Body of pancreas (tissue), 4 donors: ENCODE data around the gene CFAP210. TPM values are rescaled to one million over a fixed set of nuclear protein-coding genes. Genes with fewer than 3 reads are reported as not detected.

Experiments
- ATAC-seq: fragments of 150-250 bp; one replicate; pipeline ENCODE4 v1.9.1; 2016
- DNase-seq, 4 donors: peaks; one replicate each; pipeline ENCODE4 v3.0.0-alpha.2; 2019
- H3K27ac ChIP-seq, 4 donors: fragments of 200-600 bp; sonication (generic); 1 replicate in 3 of 4; 2 replicates in 1 of 4; pipeline versions ENCODE4 v1.5.1 to v1.6.1; 2016 to 2019; ENCODE audit warnings: mild to moderate bottlenecking in 1 of 4, mixed read lengths in 1 of 4, moderate library complexity in 1 of 4
- H3K27me3 ChIP-seq, 2 donors: fragments of 200-600 bp; sonication (generic); one replicate each; pipeline ENCODE4 v1.6.0; 2016; ENCODE audit warnings: mild to moderate bottlenecking in 1 of 2
- H3K36me3 ChIP-seq, 2 donors: fragments of 200-600 bp; sonication (generic); replicated peaks in 1 of 2; 2 replicates each; pipeline ENCODE4 v1.5.1; 2016; ENCODE audit warnings: low read depth in 2 of 2; ENCODE audit not compliant: insufficient read depth in 1 of 2
- H3K4me1 ChIP-seq: fragments of 200-600 bp; sonication (generic); one replicate; pipeline ENCODE4 v1.6.0; 2016
- H3K4me3 ChIP-seq, 2 donors: fragments of 200-600 bp; sonication (generic); 1 replicate in 1 of 2; 2 replicates in 1 of 2; pipeline ENCODE4 v1.5.1; 2016 to 2019
- H3K9me3 ChIP-seq, 3 donors: fragments of 200-600 bp; sonication (generic); 1 replicate in 2 of 3; 2 replicates in 1 of 3; pipeline ENCODE4 v1.5.1; 2016
- POLR2A ChIP-seq, 3 donors: fragments of 450-650 bp; IDR thresholded peaks; one replicate each; pipeline ENCODE4 v1.6.1; 2016; ENCODE audit warnings: antibody characterized with exemption in 3 of 3, mild to moderate bottlenecking in 2 of 3
- WGBS, 2 donors: methylation state at CpG; one replicate each; pipeline ENCODE4 v1.1.5; 2017; 5-methylcytosine and 5-hydroxymethylcytosine counted together
- intact Hi-C: fragments of 100-400 bp; cut with DNase I; formaldehyde crosslinking; loops from one replicate; pipeline ENCODE4 v1.15.1; 2023
- total RNA-seq, 2 donors: library from RNA; depleted of rRNA; stranded (reverse); fragments of >200 nt; gene quantifications; one replicate each; pipeline ENCODE4 v1.1.0, GENCODE V29; 2016
- TF ChIP-seq, protein P1 (sequence below), 7 experiments: fragments of 450-650 bp in 4 of 7; fragments of 200-600 bp in 3 of 7; sonication (generic) in 3 of 7; IDR thresholded peaks; one replicate each; pipeline ENCODE4 v1.5.1; 2016 to 2019; ENCODE audit warnings: antibody characterized with exemption in 7 of 7

The CFAP210 gene
- total RNA-seq, 2 donors from 2014 or later, result not detected

DNA sequence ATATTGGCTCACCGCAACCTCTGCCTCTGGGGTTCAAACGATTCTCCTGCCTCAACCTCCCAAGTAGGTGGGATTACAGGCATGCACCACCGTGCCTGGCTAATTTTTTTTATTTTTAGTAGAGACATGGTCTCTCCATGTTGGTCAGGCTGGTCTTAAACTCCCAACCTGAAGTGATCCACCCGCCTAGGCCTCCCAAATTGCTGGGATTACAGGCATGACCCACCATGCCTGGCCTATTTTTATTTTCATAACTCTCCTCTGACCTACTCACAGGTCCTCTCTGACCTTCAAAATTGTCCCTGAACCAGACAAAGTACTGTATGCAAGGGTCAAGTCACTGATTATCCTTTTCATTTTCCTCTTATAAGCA, 23.5 kb upstream of the CFAP210 start:
- 41 to 56% methylated on average over 4 of the region's 4 CpGs for WGBS, 2 donors
- no peak overlapping the region for H3K4me3 ChIP-seq
- DNase-seq (no peak), ATAC-seq (no peak)
- H3K27me3 ChIP-seq, result no peaks in the 10 kb centered on the region
- no peak for TF ChIP-seq POLR2A (IDR thresholded peaks at IDR 0.05)
- TF ChIP-seq, protein P1, sequence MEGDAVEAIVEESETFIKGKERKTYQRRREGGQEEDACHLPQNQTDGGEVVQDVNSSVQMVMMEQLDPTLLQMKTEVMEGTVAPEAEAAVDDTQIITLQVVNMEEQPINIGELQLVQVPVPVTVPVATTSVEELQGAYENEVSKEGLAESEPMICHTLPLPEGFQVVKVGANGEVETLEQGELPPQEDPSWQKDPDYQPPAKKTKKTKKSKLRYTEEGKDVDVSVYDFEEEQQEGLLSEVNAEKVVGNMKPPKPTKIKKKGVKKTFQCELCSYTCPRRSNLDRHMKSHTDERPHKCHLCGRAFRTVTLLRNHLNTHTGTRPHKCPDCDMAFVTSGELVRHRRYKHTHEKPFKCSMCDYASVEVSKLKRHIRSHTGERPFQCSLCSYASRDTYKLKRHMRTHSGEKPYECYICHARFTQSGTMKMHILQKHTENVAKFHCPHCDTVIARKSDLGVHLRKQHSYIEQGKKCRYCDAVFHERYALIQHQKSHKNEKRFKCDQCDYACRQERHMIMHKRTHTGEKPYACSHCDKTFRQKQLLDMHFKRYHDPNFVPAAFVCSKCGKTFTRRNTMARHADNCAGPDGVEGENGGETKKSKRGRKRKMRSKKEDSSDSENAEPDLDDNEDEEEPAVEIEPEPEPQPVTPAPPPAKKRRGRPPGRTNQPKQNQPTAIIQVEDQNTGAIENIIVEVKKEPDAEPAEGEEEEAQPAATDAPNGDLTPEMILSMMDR (IDR thresholded peaks at IDR 0.05), result no peak
- H3K36me3 ChIP-seq, result no peaks in the 10 kb centered on the region
- no peaks in the 10 kb centered on the region for H3K9me3 ChIP-seq
- intact Hi-C loops, result no loop called here
- no peak overlapping the region for H3K27ac ChIP-seq
- peaks cover 24% of the 10 kb centered on the region for H3K4me1 ChIP-seq

DNA sequence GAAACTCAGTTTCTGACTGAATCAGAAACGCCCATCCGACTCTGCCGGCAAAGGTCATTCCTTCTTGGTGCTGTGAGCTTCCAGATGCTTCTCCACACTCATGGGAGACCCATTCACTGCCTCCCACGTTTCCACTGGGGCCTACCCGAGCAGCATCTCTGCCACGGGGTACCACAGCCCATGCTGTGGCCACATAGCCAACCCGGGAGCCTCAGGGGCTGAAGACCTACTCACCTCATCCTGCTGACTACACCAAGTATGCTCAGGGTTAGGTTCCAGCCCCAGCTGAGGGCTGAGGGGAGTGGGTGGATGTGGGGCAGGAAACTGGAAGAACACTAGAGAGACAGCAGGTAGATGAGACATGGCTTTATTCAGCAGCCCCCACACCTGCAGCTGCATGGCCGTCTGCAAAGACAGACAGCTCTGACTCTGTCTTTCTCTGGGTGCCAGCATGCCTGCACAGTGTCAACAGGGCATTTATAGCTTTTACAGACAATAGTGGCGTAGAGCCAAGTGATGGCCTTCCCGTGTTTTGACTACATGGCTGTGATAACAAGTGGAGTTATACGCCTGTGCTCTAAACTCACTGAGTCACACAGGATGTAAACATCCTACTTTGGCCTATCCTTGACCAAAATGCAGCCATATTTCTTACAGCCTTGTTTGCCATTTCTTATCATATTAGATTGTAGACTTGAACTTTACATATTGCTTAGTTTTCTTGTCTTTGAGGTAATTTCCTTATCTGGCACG, 22.9 kb upstream of the CFAP210 start:
- no peak for DNase-seq
- ATAC-seq, result no peak
- 63% methylated on average over 12 of the region's 12 CpGs for WGBS, 2 donors
- no peaks in the 10 kb centered on the region for H3K27me3 ChIP-seq
- TF ChIP-seq, protein P1 (IDR thresholded peaks at IDR 0.05), result no peak
- no peak for TF ChIP-seq POLR2A (IDR thresholded peaks at IDR 0.05)
- H3K9me3 ChIP-seq, result no peaks in the 10 kb centered on the region
- H3K36me3 ChIP-seq, result no peaks in the 10 kb centered on the region
- no peak overlapping the region for H3K27ac ChIP-seq
- no peak overlapping the region for H3K4me3 ChIP-seq
- H3K4me1 ChIP-seq, result peaks cover 24% of the 10 kb centered on the region
- intact Hi-C loops, result no loop called here

DNA sequence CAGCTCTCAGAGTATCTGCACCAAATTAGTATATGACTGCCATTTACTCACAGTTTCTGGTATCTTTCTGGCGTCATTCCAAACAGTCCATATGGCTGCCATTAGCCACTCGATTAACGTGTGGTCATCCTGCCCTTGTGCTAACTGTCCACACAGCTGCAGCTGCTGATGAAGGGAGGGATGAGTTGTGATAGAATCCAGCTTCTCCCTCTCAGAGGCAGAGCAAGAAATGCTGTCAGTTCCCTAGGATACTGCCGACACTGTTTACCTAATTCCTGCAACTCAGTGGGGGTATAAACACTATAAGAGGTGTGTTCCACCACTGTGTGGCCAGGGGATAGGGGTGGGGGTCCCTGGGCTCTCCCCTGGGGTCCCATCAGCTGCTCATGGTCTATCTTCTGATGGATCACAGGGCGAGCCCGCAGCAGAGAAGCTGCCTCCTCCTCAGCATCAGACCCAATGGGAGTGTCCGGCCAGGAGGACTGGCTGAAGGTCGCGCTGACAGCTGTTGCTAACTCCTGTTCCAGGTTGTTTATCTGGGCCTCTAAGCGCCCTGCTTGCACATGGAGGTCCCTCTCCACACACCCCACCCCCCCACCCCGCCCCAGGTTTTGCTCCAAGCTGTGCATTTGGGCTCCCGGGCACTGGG, 22.2 kb upstream of the CFAP210 start:
- Histone ChIP-seq H3K27me3 (no peaks in the 10 kb centered on the region), H3K4me3 (no peak overlapping the region), H3K27ac (peak overlapping the region in 1 of 4 donors; percentile 32), H3K4me1 (peaks cover 24% of the 10 kb centered on the region), H3K9me3 (no peaks in the 10 kb centered on the region), H3K36me3 (no peaks in the 10 kb centered on the region)
- 16 to 39% methylated on average over 10 to 12 of the region's 12 CpGs for WGBS, 2 donors
- peak; percentile 38 for ATAC-seq
- TF ChIP-seq POLR2A (IDR thresholded peaks at IDR 0.05), result no peak
- TF ChIP-seq, protein P1 (IDR thresholded peaks at IDR 0.05), result no peak
- peak in 3 of 4 donors; percentile 25 to 60 (median 59) for DNase-seq
- intact Hi-C loops, result no loop called here

DNA sequence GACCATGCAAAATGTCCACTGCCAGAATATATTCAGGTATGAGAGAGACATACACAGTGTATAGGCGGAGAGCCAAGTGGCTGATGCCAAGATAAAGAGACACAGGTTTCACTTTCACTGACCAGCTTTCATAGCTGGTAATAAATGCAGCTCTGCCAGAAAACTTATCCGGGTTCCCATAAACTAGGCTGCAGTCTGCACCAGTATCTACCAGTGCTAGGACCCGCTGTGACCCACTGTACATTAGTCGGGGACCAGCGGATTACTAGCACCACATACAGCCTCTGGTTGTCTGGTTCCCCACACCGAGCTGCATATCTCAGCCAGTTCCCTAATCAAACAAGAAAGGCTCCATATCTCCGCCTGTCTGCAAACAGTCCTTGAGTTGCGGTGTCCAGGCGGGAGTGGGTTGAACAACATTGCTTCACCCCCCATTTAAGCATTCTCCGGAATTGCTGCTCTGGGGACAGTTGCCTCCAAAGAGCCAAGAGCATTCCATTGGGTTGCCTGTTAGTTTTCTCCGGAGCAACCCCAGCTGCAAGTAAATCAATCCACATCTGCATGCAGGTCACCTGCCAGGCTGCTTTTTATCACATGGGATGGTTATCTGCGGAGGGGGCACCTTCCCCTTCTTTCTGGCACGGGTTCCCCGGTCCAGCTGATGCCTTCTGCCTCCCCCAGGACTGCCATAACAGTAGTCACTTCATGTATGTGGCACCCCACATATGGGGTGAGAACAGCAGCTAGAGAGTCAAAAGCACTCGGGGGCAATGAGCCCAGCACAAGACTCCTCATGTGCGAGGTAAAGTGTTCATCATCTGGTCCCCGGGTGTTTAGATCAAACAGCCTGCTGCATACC, 21.4 kb upstream of the CFAP210 start:
- DNase-seq (peak; percentile 60 to 83 (median 74)), ATAC-seq (peak; percentile 77)
- Histone ChIP-seq H3K27me3 (no peaks in the 10 kb centered on the region), H3K9me3 (no peaks in the 10 kb centered on the region), H3K4me3 (peak overlapping the region in 1 of 2 donors; percentile 13), H3K36me3 (no peaks in the 10 kb centered on the region), H3K4me1 (peaks cover 24% of the 10 kb centered on the region), H3K27ac (peak overlapping the region; percentile 32 to 67 (median 48))
- TF ChIP-seq, protein P1 (IDR thresholded peaks at IDR 0.05), result no peak
- peak in 1 of 3 donors; percentile 26 for TF ChIP-seq POLR2A (IDR thresholded peaks at IDR 0.05)
- 8 to 13% methylated on average over 14 to 17 of the region's 17 CpGs for WGBS, 2 donors
- intact Hi-C loops, result no loop called here
